Measurements from ENCODE around the gene HS6ST2. TPM values are rescaled to one million over a fixed set of nuclear protein-coding genes. Genes with fewer than 3 reads are reported as not detected.

HS6ST2 gene
- total and polyA plus RNA-seq, 9 of the 15 experiments (the other 6 are each of a cell fraction or from before 2014, with no cell fraction given): not detected

GRCh38 chrX:132624466-132624865 lies 334.0 kb downstream of the HS6ST2 start (continued):
- TF ChIP-seq ZBTB49 (CRISPR knock-in tag; IDR thresholded peaks at IDR 0.05; ENCODE audit: borderline replicate concordance): no peak

DNA sequence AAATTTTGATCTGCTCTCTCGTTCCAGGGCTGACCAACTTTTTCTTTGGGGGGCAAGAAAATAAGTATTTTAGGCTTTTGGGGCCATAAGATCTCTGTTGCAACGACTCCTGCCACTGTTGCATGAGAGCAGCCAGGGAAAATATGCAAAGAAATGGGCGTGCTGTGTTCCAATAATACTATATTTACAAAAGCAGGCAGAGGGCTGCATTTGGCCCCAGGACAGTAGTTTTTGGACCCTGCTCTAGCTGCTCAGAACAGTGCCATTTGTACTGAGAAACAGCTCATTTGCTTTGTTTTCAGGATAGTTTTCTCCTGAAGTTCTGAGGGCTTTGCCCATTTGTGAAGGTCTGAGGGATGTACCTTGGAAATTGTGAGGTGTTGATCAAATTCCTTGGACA lies 334.5 kb downstream of the HS6ST2 start:
- H3K9ac ChIP-seq (ENCODE audit: insufficient read depth in 1 of 2, low read depth in 2 of 2, low read length in 2 of 2): no peak overlapping the region
- no peaks in the 10 kb centered on the region for H3K9me3 ChIP-seq (replicated peaks; ENCODE audit: control insufficient read depth, insufficient read depth, low read depth, low read length)
- 0% methylated on average over 3 of the region's 3 CpGs for WGBS (ENCODE audit: insufficient coverage, low coverage, missing lambda C conversion rate)
- H2AFZ ChIP-seq (ENCODE audit: low read depth, low read length): no peak overlapping the region
- DNase-seq (ENCODE audit: extremely low read depth in 1 of 4, low spot score in 3 of 4) (no peak), ATAC-seq (no peak), FAIRE-seq (no peak)
- H3K79me2 ChIP-seq (ENCODE audit: control insufficient read depth, insufficient read depth, low read length): no peaks in the 10 kb centered on the region
- in situ Hi-C loops (cut with MboI): loop anchor here (10.0 to 25.0 kb wide), 3 partner anchors 337 to 789 kb away; no protein-coding TSS in a partner anchor
- H3K9me1 ChIP-seq (ENCODE audit: control insufficient read depth, insufficient read depth, low read length): no peaks in the 10 kb centered on the region
- peaks cover 3 to 10% of the 10 kb centered on the region in 2 experiments; a peak in 3 of 5 replicates for H3K27me3 ChIP-seq (ENCODE audit: control insufficient read depth in 2 of 2, insufficient read depth in 2 of 2, low read length in 2 of 2)
- H3K4me1 ChIP-seq (replicated peaks in 1 of 2; ENCODE audit: control insufficient read depth in 2 of 2, insufficient read depth in 2 of 2, low read length in 2 of 2): no peaks in the 10 kb centered on the region; a peak in 1 of 5 replicates
- H3K27ac ChIP-seq (ENCODE audit: extremely low read depth, low read depth, low read length): no peak overlapping the region
- no peaks in the 10 kb centered on the region for H3K36me3 ChIP-seq (ENCODE audit: control insufficient read depth, insufficient read depth, low read length)
- intact Hi-C loops (cut with micrococcal nuclease): no loop called here
- H3K4me2 ChIP-seq (ENCODE audit: insufficient read depth, low read length): no peak overlapping the region
- ChIA-PET CTCF (ENCODE audit: low intra/inter-chr PET ratio) (no interaction called here), POLR2A (no interaction called here)
- H4K20me1 ChIP-seq (replicated peaks; ENCODE audit: control insufficient read depth, insufficient read depth, low read length): no peaks in the 10 kb centered on the region
- no peak overlapping the region for H3K4me3 ChIP-seq
- no TSS peak for BruUV-seq (replicated peaks)
- TF ChIP-seq BACH1 (tag; IDR thresholded peaks at IDR 0.05) (no peak), HOXB6 (CRISPR knock-in tag; IDR thresholded peaks at IDR 0.05; ENCODE audit: borderline replicate concordance) (no peak), NR3C1 (CRISPR knock-in tag; IDR thresholded peaks at IDR 0.05) (no peak), TAF1 (IDR thresholded peaks at IDR 0.05; ENCODE audit: control insufficient read depth, extremely low read depth, insufficient read depth, low read length, severe bottlenecking) (no peak), ZSCAN29 (IDR thresholded peaks at IDR 0.05) (no peak), CXXC5 (CRISPR knock-in tag; IDR thresholded peaks at IDR 0.05) (no peak), BCL6 (CRISPR knock-in tag; IDR thresholded peaks at IDR 0.05) (no peak), IRF2 (CRISPR knock-in tag; IDR thresholded peaks at IDR 0.05) (no peak), TRIM28 (IDR thresholded peaks at IDR 0.05) (no peak), ZFP1 (CRISPR knock-in tag; IDR thresholded peaks at IDR 0.05) (no peak), ZNF79 (CRISPR knock-in tag; IDR thresholded peaks at IDR 0.05; ENCODE audit: low read depth) (no peak), CBFA2T2 (conservative IDR thresholded peaks at IDR 0.05) (no peak), MCM2 (IDR thresholded peaks at IDR 0.05; ENCODE audit: low read depth) (no peak), ZBTB34 (CRISPR knock-in tag; IDR thresholded peaks at IDR 0.05) (no peak), ZNF224 (CRISPR knock-in tag; IDR thresholded peaks at IDR 0.05) (no peak), ZKSCAN3 (CRISPR knock-in tag; IDR thresholded peaks at IDR 0.05) (no peak), ZNF695 (CRISPR knock-in tag; IDR thresholded peaks at IDR 0.05) (no peak)
- TF ChIP-seq, protein P1, sequence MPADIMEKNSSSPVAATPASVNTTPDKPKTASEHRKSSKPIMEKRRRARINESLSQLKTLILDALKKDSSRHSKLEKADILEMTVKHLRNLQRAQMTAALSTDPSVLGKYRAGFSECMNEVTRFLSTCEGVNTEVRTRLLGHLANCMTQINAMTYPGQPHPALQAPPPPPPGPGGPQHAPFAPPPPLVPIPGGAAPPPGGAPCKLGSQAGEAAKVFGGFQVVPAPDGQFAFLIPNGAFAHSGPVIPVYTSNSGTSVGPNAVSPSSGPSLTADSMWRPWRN (IDR thresholded peaks at IDR 0.05; ENCODE audit: low read depth): no peak
- TF ChIP-seq, protein P2, sequence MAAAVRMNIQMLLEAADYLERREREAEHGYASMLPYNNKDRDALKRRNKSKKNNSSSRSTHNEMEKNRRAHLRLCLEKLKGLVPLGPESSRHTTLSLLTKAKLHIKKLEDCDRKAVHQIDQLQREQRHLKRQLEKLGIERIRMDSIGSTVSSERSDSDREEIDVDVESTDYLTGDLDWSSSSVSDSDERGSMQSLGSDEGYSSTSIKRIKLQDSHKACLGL (CRISPR knock-in tag; IDR thresholded peaks at IDR 0.05; ENCODE audit: borderline replicate concordance, poor library complexity, severe bottlenecking): no peak

All from K562 (cell line).